NCI-H524 treated with DMSO at 0.1 percent for 48 hours (cell line): ENCODE results near the gene DRC1.

Experiments used
- DNase-seq: peaks from one replicate; lab custom pipeline; 2025; lab: John Stamatoyannopoulos, UW

The DRC1 gene

GRCh38 chr2:26448651-26449050, 46.9 kb downstream of the DRC1 start:
- no peak for DNase-seq

DNA sequence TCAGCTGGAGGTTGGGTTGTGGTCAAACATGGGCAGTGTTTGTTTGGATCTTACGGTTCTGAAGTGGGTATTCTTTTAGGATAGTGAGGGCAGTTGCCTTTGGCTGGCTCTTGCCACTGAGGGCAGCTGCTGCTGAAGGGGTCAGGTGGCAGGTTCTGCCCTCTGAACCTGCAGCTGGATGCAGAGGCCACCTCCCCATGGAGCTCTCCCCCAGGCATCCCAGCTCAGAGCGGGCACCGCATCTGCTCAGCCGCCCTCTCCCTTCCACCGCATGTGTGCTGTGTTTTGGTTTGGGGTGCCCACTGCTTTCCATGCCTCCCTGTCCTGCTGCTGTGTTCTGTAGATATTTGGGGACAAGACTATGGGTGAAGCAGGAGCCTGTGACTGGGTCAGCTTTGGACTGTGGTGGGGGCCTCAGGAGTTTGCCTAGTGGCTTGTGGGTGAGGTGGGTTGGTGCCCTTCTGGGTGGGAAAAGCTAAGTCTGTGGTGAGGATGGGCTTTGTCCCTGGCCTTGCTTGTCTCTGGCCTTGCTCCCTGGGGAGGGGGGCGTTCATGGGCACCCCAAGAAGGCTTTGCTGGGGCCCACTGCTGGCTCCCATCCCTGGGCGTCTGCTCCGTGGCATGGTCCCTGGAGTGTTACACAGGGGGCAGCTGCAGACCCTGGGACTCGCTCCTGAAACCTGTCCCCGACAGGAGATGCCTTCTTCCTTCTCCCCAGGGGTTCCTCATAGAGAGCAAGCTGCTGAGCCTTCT, 47.7 kb downstream of the DRC1 start:
- no peak for DNase-seq

DNA sequence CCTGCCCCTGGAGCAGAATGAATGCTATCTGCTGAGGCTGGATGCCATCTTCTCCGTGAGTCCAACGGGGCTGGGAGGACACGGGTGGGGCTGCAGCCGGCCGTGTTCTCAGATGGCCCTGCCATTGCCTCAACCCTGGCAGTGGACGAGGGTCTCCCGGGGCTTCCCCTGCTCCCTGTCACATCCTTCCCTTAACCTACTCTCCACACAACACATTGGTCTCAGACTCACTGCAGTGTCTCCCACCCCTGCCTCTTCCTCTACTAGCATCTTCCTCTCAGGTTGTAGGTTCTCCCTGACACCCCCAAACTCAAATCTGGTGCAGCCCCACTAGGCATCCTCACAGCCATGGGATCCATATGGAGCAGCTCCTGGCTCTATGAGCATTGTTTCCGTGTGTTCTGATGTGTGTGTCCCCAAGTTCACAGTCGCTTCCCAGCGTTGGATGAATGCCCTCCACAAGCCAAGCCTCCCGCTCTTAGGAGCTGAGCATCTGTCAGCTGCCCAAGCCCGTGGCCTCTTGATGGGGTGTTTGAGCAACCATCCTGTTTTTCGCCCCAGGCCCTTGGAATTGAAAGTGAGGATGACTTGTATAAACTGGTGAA, 48.4 kb downstream of the DRC1 start:
- no peak for DNase-seq

- no peak for DNase-seq
Observed at GRCh38 chr2:26451700-26452099, 50.0 kb downstream of the DRC1 start.

GRCh38 chr2:26453421-26454329, 52.0 kb downstream of the DRC1 start:
- no peak for DNase-seq

GRCh38 chr2:26454561-26455001, 52.9 kb downstream of the DRC1 start:
- DNase-seq, result no peak

GRCh38 chr2:26455037-26455669, 53.4 kb downstream of the DRC1 start:
- DNase-seq, result no peak

DNA sequence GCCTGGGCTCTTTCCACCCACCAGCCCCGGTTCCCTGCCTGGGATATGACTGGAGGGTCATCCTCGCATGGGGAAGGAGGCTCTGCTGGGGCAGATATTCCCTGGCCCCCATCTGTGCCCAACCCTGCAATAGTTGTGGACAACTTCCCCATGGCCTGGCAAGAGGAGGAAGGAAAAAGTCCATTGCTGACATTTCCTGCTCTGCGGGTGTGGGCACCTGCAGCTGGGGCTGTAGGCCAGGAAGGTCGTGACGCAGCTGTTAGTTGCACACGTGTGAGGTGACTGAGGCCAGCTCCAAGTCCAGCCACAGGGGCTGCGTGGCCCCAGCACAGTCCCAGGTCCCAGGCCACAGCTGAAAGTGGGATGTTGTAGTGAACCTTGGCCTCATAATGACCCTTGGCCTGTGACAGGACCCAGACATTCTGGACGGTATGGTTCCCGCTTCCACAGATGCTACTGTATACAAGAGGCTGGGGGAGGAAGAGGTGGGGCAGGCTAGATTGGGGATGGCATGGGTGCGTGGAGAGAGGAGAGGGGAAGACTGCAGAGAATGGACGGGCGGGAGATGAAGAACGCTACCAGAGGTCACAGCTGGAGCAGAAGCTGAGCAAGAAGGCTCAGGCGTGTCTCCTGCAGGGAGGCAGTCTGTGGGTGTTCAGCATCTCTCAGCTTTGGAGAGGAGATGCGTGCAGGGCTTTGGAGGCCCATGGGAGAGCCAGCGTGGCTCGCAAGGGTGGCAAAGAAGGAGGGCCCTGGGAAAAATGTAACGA, 54.1 kb downstream of the DRC1 start:
- DNase-seq, result no peak

DNA sequence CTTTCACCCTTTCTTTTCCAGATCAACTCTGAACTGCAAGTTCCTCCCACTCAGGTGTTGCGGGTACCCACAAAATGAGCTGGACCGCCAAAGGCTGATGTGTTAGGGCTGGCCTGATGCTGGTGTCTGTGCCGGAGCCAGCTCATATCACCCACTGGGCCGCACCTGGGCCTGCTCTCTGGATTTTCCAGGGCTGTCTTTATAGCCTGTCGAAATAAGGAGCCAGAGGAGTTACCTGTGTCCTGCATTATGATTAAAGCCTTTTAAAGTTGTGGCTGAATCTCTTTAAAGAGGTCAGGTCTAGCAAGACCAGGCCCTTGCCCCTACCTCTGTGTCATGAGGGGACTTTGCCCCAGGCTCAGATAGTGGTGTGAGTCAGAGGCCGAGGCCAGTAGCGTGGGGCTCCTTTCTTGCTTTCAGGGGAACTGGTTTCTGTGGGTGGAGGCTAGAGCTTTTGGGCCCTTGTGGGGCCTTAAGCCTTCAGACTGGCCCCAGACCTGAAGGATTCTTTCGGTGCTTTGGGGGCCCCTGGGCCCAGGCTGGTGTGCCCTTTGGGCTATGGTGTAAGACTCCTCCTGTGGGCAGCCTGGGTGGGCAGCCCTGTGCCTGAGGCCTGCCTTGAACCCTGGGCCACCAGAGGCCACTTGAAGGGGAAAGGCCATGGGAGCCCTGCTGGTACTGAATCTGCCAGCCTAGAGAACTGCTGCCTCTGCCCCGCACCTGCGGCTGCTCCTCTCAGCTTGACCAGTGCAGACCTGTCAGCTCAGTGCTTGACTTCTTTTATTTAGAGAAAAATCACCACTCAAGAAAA, 54.9 kb downstream of the DRC1 start:
- DNase-seq, result no peak

DNA sequence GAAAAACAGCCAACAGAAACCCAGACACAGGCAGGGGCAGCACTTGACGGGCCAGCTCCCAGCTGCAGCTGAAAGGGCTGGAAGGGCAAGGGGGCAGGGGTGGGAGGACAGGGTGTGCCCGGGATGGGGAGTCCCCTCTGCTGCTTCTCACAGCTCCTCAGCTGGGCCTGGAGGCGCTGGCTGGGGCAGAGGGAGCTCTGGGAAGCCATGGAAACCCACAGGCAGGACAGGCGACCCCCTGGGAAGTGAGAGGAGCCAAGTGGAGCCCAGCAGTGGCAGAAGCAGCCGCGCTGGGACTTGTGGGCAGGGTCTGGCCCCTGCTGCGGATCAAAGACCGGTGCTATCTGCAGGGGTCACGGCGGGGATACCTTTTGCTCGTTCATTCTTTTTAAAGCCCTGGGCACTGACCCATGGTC, 55.5 kb downstream of the DRC1 start:
- no peak for DNase-seq

GRCh38 chr2:26457695-26458364, 56.1 kb downstream of the DRC1 start:
- DNase-seq, result no peak

GRCh38 chr2:26458365-26459042, 56.8 kb downstream of the DRC1 start:
- no peak for DNase-seq

- no peak for DNase-seq
Observed at GRCh38 chr2:26459991-26460612, 58.4 kb downstream of the DRC1 start.

DNA sequence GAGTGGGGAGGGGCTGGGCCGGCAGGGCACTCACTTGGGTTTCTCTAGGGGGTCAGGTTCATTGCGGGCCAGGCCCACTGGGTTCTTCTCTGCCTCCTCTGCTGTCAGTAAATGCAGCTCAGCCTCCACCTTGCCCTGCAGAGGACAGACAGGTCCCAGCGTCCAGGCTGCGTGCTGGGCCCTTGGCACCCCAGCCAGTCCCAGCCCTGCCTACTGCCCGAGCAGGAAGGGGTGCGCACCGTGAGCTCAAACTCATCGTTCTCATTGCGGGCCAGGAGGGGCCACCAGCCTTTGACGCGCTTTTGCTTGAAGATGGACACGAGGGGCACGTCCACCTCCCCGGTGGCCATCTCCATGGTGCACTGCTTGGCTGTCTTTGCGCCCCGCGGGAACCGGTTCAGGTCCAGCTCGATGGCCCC, 58.9 kb downstream of the DRC1 start:
- no peak for DNase-seq

GRCh38 chr2:26461601-26462023, 59.9 kb downstream of the DRC1 start:
- no peak for DNase-seq

- no peak for DNase-seq
Observed at GRCh38 chr2:26462100-26462499, 60.4 kb downstream of the DRC1 start.

- no peak for DNase-seq
Observed at GRCh38 chr2:26462511-26463243, 61.0 kb downstream of the DRC1 start.
